ENCODE results near the gene CNTN6.

DNA sequence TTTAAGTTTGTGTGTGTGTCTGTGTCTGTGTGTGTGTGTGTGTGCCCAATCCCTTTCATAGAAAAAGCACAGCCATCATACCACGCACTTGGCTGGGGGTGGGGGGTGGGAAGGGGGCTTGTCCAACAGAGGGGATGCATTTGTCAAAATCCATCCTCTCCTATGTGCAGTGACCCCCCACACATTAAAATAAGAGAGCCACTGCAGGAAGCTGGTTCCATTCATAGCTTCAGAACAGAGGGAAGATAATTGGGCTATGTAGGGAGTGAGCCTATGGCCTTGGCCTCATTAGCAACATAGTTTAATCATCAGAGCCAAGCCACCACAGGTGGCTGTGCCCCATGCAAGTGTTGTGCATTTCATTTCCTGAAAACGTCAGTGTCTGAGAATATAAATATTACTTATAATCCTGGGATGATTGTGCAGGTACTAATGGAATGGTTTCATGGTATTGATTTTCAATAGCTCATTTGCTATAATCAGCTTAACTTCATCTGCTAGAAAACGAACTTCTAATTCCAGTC, 330.8 kb downstream of the CNTN6 start:
- TF ChIP-seq POLR2AphosphoS5 (IDR thresholded peaks at IDR 0.05) = no peak
- TF ChIP-seq, protein P1, sequence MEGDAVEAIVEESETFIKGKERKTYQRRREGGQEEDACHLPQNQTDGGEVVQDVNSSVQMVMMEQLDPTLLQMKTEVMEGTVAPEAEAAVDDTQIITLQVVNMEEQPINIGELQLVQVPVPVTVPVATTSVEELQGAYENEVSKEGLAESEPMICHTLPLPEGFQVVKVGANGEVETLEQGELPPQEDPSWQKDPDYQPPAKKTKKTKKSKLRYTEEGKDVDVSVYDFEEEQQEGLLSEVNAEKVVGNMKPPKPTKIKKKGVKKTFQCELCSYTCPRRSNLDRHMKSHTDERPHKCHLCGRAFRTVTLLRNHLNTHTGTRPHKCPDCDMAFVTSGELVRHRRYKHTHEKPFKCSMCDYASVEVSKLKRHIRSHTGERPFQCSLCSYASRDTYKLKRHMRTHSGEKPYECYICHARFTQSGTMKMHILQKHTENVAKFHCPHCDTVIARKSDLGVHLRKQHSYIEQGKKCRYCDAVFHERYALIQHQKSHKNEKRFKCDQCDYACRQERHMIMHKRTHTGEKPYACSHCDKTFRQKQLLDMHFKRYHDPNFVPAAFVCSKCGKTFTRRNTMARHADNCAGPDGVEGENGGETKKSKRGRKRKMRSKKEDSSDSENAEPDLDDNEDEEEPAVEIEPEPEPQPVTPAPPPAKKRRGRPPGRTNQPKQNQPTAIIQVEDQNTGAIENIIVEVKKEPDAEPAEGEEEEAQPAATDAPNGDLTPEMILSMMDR (IDR thresholded peaks at IDR 0.05) = no peak
- no peak for TF ChIP-seq POLR2A (IDR thresholded peaks at IDR 0.05)
- TF ChIP-seq EP300 (IDR thresholded peaks at IDR 0.05; ENCODE audit: low read depth) = no peak

Measured in transverse colon (tissue), 4 donors.